ENCODE data around the gene PDIA2. TPM values are rescaled to one million over a fixed set of nuclear protein-coding genes. Genes with fewer than 3 reads are reported as not detected.
A peak's percentile ranks its signal among the peaks of the same experiment; 100 is the strongest.

The PDIA2 gene
- total and polyA plus RNA-seq, 10 of the 15 experiments (the other 5 are each of a cell fraction or from before 2014, with no cell fraction given) = 0.11 to 0.36 TPM; not detected in 8

DNA sequence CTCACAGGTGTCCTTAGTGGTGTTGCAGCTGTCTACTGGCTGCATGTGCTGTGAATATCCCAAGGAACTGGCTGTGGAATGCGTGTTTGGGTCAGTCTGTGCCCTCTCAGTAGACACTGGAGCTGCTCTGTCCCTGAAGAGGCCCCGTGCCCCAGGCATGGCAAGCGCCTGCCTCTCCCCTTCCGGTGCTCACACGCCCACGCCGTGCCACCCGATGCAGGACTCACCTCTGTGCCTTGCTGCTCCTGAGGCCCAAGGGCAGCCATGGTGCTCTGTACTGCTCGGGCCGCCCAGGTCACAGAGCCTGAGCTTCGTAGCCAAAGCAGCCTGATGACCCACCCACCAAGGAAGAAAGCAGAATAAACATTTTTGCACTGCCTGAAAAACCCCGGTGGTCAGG lies 17.3 kb upstream of the PDIA2 start:
- ATAC-seq (no peak), DNase-seq (ENCODE audit: low read depth, low spot score) (no peak), FAIRE-seq (no peak)
- Histone ChIP-seq H3K4me2 (ENCODE audit: control insufficient read depth, insufficient read depth) (no peak overlapping the region), H2AFZ (ENCODE audit: control insufficient read depth, low read depth, low read length) (no peak overlapping the region), H3K9me3 (replicated peaks; ENCODE audit: control insufficient read depth, insufficient read depth, low read length) (no peaks in the 10 kb centered on the region), H3K9ac (ENCODE audit: control insufficient read depth, insufficient read depth, low read length) (no peak overlapping the region), H3K27ac (ENCODE audit: control insufficient read depth, insufficient read depth) (no peak overlapping the region), H4K20me1 (ENCODE audit: control insufficient read depth, insufficient read depth) (no peaks in the 10 kb centered on the region), H3K4me3 (no peak overlapping the region), H3K27me3 (replicated peaks in 1 of 2; ENCODE audit: control insufficient read depth in 2 of 2, insufficient read depth in 2 of 2, low read length in 1 of 2) (no peaks in the 10 kb centered on the region), H3K36me3 (ENCODE audit: control insufficient read depth in 2 of 2, insufficient read depth in 2 of 2, low read length in 1 of 2) (no peaks in the 10 kb centered on the region; a peak in 1 of 4 replicates), H3K79me2 (ENCODE audit: control insufficient read depth, insufficient read depth, low read length) (no peaks in the 10 kb centered on the region), H3K4me1 (ENCODE audit: control insufficient read depth, insufficient read depth, low read length) (no peaks in the 10 kb centered on the region)
- BruUV-seq (replicated peaks) = no TSS peak
- intact Hi-C loops (cut with micrococcal nuclease; ENCODE audit: unreplicated experiment) = no loop called here
- TF ChIP-seq EGR1 (IDR thresholded peaks at IDR 0.05; ENCODE audit: borderline replicate concordance in 1 of 2, low read depth in 2 of 2, low read length in 2 of 2) (no peak), POLR2A (IDR thresholded peaks at IDR 0.05; ENCODE audit: low read depth, low read length) (peak; percentile 44; the same call in 1 of the 2 replicates)
- POLR2A ChIA-PET = no interaction called here
- RAD21 ChIA-PET (ENCODE audit: unreplicated experiment) = no interaction called here
- WGBS (ENCODE audit: insufficient coverage, insufficient replicate concordance, low lambda C conversion rate, missing lambda C conversion rate) = 51% methylated on average over 12 of the region's 12 CpGs
- CTCF ChIA-PET = no interaction called here
- SMC1A ChIA-PET (ENCODE audit: uncharacterized antibody, unreplicated experiment) = interaction anchor here (0.5 kb wide), 1 partner anchor 50 kb away, joined by 3 read pairs; no protein-coding TSS in a partner anchor
- in situ Hi-C loops (cut with MboI) = no loop called here

- no peaks in the 10 kb centered on the region for H3K36me3 ChIP-seq (ENCODE audit: control insufficient read depth in 2 of 2, insufficient read depth in 2 of 2, low read length in 1 of 2)
- H3K27ac ChIP-seq (ENCODE audit: control insufficient read depth, insufficient read depth) = no peak overlapping the region
- intact Hi-C loops (cut with micrococcal nuclease; ENCODE audit: unreplicated experiment) = no loop called here
- no peaks in the 10 kb centered on the region for H3K79me2 ChIP-seq (ENCODE audit: control insufficient read depth, insufficient read depth, low read length)
- no peak for TF ChIP-seq ASH2L (IDR thresholded peaks at IDR 0.05; ENCODE audit: borderline replicate concordance, low read depth)
- TF ChIP-seq EP300 (IDR thresholded peaks at IDR 0.05; ENCODE audit: borderline replicate concordance in 1 of 2, control insufficient read depth in 1 of 2, low read depth in 2 of 2, low read length in 2 of 2) = no peak
- TF ChIP-seq ATF3 (IDR thresholded peaks at IDR 0.05; ENCODE audit: borderline replicate concordance, extremely low read depth, low read depth, low read length) = no peak
- no peak for TF ChIP-seq YBX1 (IDR thresholded peaks at IDR 0.05)
- TF ChIP-seq SUZ12 (IDR thresholded peaks at IDR 0.05; ENCODE audit: unreplicated experiment) = no peak
- TF ChIP-seq POLR2A (IDR thresholded peaks at IDR 0.05; ENCODE audit: low read depth, low read length) = 0 out of 2 replicates have a peak, but pooled peaks have one; percentile 4
- TF ChIP-seq IRF5 (IDR thresholded peaks at IDR 0.05; ENCODE audit: borderline replicate concordance) = no peak
- DNase-seq (ENCODE audit: low read depth, low spot score) (no peak), ATAC-seq (no peak), FAIRE-seq (no peak)
- CTCF ChIA-PET = no interaction called here
- WGBS (ENCODE audit: insufficient coverage, insufficient replicate concordance, low lambda C conversion rate, missing lambda C conversion rate) = 75% methylated on average over 23 of the region's 25 CpGs
- SMC1A ChIA-PET (ENCODE audit: uncharacterized antibody, unreplicated experiment) = no interaction called here
- H3K9me3 ChIP-seq (replicated peaks; ENCODE audit: control insufficient read depth, insufficient read depth, low read length) = no peaks in the 10 kb centered on the region
- H3K27me3 ChIP-seq (replicated peaks in 1 of 2; ENCODE audit: control insufficient read depth in 2 of 2, insufficient read depth in 2 of 2, low read length in 1 of 2) = no peaks in the 10 kb centered on the region
- no peaks in the 10 kb centered on the region for H3K4me1 ChIP-seq (ENCODE audit: control insufficient read depth, insufficient read depth, low read length)
- H2AFZ ChIP-seq (ENCODE audit: control insufficient read depth, low read depth, low read length) = no peak overlapping the region
- H3K4me2 ChIP-seq (ENCODE audit: control insufficient read depth, insufficient read depth) = no peak overlapping the region
- no peak overlapping the region for H3K4me3 ChIP-seq
- in situ Hi-C loops (cut with MboI) = no loop called here
- H3K9ac ChIP-seq (ENCODE audit: control insufficient read depth, insufficient read depth, low read length) = no peak overlapping the region
- BruUV-seq (replicated peaks) = no TSS peak
- RAD21 ChIA-PET (ENCODE audit: unreplicated experiment) = no interaction called here
- H4K20me1 ChIP-seq (ENCODE audit: control insufficient read depth, insufficient read depth) = no peaks in the 10 kb centered on the region
- POLR2A ChIA-PET = no interaction called here
These were observed 16.5 kb upstream of the PDIA2 start for GRCh38 chr16:266258-267164.
